GM19023 (cell line): ENCODE measurements around the gene FBXO28.

ENCODE experiments used
- ATAC-seq: cut with Tn5 transposase; IDR thresholded peaks from one replicate; pipeline ENCODE4 v1.9.1; 2021; ENCODE audit warnings: mild to moderate bottlenecking, moderate library complexity; ENCODE audit not compliant: unreplicated experiment

FBXO28 gene

DNA sequence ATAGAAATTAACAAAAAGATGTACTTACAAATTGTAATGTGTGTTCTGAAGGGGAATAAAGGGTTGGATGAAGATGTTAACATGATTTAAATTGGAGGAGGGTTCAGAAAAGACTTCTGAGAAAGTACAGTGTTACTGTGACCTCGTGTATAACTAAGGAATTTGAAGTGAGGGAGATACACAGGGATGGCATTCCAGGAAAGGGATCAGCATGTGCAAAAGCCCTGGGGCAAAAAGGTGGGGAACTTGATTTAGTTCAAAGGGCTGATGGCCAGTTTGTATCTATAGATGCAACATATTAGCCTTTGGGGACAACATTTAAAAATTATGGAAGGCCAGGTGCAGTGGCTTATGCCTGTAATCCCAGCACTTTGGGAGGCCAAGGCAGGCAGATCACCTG lies 35.8 kb downstream of the FBXO28 start:
- no peak for ATAC-seq

DNA sequence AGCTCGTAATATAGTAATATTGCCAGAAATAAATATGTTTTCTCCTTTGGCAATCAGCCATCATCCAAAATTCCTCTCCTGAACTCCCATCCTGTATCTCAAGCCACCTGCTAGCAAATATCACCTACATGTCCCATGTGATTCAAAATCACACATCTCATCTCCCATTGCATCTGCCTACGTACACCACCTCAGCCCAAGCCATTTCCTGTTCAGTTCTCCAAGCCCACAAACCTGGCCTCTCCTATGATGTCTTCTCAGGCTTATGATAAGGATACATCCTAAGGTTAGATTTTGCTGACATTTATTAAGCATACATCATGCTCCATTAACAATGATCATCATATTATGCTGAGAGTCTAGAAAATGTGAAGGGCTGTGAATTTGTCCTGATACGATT lies 37.2 kb downstream of the FBXO28 start:
- no peak for ATAC-seq

DNA sequence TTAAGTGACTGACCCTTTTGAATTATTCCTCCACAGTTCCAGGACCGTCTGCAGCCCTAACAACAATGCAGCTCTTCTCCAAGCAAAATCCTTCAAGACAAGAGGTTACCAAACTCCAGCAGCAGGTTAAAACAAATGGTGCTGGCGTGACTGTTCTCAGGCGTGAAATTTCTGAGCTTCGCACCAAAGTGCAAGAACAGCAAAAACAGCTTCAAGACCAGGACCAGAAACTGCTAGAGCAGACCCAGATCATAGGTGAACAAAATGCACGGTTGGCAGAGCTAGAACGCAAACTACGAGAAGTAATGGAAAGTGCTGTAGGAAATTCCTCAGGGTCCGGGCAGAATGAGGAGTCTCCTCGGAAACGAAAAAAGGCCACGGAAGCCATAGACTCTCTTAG lies 43.4 kb downstream of the FBXO28 start:
- no peak for ATAC-seq

DNA sequence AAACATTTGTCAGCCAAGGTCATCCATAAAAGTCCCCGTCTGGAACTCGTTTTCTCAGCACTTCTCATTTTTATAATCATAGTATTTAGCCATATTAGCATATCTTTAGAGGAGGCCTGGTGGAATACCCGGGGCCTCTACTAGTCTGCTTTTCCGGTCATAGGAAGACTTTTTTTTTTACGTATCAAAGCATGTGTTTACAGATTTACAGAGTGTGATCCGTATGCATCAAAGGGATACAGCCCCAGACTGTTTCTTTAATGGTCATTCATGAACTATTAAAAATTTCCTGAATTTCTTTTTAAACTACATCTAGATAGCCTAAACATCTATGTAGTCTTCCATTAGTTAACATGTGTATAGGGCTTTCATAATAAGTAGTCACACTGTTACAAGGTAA lies 45.6 kb downstream of the FBXO28 start:
- ATAC-seq, result no peak

DNA sequence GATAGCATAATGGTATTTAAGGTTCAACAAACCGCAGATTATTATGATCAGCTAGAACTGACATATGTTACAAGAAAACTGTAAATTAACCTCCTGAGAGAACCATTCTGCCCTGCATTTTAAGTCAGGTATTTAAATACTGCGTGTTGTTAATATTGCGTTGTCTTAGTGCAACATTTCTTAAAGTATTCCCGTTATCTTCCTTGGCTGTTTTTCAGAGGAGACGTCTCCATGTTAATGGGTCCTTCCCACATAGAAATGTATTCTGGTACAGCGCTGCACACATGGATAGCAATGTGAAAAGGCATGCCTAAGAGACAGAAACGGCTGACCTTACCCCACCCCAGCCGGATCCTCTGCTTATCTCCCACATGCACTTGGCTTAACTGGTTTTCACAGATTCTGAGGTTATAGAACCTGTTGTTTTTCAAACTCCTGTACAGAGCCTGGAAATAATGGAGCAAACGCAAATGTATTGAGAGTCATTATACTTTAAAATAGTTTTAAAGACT lies 46.3 kb downstream of the FBXO28 start:
- no peak for ATAC-seq

DNA sequence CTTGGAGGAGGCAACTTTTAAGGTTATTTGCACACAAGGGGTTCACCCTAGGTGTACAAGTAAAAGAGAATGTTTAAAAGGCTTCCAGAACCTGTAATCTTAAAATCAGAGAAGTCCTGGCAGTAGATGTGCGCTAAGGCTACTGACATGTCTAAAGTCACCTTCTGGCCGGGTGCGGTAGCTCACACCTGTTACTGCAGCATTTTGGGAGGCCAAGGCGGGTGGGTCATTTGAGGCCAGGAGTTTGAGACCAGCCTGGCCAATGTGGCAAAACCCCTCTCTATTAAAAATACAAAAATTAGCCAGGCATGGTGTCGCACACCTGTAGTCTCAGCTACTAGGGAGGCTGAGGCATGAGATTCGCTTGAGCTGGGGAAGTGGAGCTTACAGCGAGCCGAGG lies 48.9 kb downstream of the FBXO28 start:
- ATAC-seq, result no peak

DNA sequence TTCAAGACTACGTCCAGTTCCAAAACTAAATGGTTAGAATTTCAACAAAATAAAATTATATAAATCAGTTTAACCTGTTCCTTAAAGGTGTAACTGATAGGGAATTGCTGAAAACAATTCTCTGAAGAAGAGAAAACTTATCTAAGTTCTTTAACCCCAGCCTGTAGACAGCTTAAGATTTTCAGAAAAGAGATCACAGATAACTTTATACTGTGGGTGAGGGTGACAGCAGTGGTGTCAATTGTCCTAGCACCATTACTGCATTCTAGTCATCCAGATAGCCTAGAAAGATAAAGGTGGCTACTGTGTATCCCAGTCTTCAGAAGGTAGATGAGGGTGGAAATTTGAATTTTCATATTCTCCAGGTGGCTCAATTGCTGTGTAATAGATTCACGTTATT lies 49.4 kb downstream of the FBXO28 start:
- ATAC-seq, result no peak

DNA sequence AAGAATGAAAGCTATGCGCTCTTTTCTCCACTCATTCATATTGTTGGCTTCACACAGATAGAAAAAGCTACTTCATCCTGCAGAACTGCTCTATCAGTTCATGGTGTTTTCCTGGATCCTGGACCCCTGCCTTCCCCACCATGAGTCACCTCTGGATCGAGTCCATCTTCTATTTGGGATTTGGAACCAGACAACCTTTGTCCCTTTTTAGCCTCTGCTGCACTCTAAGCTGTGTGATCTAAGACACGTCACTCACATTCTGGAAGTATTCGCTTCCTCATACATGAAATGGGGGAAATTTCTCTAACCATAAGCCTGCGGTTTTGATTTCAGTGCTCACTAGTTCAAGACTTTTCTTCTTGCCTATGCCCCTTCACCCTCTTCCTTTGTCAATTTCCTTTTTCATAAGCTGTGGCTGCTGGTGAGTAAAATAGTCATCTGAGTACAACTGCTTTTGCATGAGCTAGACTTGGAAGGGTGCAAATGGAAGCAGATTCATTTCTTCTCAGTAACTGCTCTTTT lies 55.0 kb downstream of the FBXO28 start:
- ATAC-seq, result peak; percentile 91

DNA sequence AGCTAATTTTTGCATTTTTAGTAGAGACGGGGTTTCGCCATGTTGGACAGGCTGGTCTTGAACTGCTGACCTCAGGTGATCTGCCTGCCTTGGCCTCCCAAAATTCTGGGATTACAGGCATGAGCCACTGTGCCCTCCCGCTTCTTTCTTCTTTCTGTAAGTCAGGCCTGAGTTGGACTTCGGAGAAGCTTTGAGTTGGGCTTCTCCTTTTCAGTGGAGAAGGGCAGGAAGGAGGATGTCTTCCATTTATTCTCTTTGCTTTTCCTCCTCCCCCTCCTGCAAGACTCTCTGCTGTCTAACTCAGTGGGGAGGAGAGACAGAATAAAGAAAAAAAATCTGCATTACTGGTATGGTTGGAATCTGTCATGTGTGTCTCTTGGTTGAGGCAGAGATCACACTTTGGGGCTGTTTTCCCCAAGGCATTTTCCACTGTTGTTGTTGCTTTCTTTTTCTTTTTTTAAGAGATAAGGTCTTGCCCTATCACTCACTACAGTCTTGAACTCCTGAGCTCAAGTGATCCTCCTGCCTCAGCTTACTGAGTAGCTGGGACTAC lies 55.9 kb downstream of the FBXO28 start:
- no peak for ATAC-seq

DNA sequence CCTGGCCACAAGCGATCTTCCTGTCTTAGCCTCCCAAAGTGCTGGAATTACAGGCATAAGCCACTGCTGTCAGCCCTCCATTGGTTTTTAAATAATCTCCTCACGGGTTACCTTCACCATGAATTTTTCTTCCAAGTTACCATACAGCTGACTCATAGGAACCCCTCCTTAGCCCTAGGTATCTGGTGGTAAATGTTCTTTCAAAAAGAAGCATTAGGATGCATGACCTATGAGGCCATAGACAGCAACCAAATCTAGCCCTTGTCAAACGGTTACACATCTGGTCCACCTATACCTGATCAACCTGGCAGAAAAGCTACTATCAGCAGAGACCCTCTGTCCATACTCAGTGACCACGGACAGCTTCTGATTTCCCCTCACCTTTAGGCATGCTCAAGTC lies 56.4 kb downstream of the FBXO28 start:
- ATAC-seq, result no peak

DNA sequence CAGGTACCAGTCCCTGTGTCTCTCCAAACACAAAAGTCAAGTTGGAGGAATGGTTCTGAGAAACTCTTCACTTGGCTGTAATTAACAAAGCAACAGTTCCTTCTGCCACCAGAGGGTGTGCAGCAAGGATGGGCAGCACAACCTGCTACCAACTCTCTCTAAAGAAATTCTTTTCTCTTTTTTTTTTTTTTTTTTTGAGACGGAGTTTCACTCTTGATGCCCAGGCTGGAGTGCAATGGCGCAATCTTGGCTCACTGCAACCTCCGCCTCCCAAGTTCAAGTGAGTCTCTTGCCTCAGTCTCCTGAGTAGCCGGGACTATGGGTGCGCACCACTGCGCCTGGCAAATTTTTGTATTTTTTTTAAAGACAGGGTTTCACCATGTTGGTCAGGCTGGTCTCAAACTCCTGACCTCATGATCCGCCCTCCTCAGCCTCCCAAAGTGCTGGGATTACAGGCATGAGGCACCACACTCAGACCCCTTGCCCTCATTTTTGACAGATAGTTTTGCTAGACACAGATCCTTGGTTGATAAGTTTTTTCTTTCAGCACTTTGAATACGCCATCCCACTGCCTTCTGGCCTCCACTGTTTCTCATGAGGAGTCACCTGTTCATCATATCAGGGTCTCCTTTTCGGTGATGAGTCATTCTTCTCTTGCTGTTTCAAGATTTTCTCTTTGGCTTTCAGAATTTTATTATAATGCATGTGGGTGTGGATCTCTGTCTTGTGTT lies 57.0 kb downstream of the FBXO28 start:
- no peak for ATAC-seq

DNA sequence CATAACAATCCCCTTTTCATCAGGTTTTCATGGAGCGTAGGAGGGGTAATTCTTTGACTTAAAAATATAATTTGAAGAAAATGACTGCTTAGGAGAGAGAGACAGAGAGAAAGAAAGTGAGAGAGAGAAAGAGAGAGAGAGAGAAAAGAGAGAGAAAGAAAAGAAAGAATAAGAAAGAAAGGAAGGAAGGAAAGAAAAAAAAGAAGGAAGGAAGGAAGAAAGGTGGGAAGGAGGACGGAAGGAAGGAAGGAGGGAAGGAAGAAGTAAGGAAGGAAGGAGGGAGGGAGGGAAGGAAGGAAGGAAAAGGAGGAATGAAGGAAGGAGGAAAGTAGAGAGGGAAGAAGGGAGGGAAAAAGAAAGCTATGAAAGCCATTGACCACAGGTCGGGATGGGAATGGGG lies 58.3 kb downstream of the FBXO28 start:
- ATAC-seq, result no peak

DNA sequence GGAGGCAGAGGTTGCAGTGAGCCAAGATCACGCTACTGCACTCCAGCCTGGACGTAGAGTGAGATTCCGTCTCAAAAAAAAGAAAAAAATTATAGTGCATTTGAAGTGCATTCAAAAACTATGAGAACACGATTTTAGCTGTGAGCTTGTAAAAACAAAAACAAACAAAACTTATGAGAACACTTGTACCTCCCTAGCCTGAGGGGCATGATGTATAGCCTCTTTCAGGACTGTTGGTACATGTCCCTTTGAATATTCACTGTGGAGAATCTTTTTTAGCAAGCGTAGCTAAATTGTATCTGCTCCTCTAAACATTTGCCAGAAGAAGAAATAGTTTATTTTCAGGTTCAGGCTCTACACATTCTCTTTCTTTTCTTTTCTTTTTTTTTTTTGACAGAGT lies 59.6 kb downstream of the FBXO28 start:
- ATAC-seq, result no peak

DNA sequence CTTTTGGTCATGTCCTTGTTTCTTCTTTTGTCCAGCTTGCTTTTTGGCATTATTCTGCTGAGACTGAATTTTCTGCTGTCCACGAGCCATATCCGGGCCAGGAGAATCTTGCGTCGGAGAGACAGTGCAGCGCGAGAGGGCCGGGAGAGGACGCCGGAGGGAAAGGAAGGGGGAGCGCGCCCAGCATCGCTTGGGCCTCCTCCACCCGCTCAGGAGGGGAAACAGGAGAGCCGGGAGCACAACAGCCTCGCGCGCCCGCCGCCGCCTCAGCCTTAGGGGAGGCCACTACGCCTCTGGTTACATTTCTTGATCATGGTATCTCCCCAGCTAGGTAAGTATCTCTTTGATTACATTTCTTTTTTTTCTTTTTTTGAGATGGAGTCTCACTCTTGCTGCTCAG lies 61.7 kb downstream of the FBXO28 start:
- ATAC-seq, result no peak

DNA sequence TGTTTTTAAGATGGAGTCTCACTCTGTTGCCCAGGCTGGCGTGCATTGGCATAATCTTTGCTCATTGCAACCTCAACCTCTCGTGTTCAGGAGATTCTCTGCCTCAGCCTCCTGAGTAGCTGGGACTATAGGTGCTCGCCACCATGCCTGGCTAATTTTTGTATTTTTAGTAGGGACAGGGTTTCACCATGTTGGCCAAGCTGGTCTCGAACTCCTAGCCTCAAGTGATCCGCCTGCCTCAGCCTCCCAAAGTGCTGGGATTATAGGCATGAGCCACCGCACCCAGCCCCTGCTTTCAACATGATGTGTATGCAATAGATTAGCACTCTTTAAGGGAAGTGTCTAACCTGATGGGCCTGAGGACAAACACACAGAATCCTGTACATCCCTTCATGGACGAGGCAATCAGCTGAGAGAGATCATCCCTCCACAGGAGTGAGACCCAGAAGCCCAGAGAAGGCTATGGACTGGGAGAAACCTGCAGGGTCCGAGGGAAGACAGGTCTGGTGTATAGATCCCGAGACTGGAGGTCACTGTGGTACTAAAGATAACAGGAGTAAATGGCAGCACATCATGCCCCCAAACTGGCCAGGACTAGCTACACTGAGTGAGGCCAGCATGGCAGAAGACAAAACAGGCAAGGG lies 63.6 kb downstream of the FBXO28 start:
- ATAC-seq, result no peak

DNA sequence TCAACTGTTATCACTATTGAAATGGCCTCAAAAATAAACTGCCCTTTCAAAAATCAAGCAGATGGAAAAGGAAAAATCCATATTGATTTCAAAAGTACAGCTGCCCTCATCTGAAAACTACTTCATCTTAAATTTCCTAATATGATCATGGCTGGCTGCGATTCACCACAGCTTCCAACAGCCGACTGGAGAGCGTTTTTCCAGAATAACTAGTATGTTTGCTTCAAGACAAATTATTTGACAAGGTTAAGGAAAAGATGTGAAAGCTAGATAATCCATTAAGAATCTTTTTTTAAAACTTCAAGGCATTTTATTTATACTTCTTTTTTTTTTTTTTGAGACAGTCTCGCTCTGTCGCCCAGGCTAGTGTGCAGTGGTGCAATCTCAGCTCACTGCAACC lies 65.0 kb downstream of the FBXO28 start:
- ATAC-seq, result no peak

DNA sequence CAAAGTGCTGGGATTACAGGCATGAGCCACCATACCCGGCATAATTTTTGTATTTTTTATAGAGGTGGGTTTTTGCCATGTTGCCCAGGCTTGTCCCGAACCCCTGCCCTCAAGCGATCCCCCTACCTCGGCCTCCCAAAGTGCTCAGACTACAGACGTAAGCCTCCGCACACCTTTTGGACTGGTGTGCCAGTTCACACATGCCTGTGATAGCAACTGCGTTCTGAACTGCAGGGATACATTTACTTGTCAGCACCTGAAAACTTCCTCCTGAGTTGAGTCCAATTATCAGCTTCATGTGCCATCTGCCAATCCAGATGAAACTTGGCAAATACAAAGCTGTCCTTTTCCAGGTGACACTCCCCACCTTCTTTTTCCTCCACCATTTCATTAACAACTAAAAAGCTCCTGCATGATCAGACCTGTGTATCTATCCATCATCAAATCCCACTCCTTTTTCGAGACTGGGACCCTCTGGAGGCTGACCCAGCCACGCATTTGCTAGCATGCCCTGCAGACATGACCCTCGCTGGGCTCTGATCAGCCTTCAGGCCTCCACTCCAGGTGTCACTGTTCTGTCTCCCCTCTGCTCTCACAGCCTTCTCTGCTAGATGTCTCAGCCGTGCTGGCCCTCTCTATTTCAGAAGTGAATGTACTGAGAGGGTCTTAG lies 67.0 kb downstream of the FBXO28 start:
- ATAC-seq, result no peak

DNA sequence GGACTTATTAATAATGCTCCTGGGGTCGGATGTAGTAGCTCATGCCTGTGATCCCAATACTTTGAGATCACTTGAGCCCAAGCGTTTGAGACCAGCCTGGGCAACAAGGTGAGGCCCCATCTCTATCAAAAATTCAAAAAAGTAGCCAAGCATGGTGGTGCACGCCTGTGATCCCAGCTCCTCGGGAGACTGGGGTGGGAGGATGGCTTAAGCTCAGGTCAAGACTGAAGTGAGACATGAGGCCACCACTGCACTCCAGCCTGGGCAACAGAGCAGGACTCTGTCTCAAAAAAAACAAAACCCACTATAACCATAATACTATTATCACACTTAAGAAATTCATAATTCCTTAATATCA lies 67.5 kb downstream of the FBXO28 start:
- no peak for ATAC-seq

DNA sequence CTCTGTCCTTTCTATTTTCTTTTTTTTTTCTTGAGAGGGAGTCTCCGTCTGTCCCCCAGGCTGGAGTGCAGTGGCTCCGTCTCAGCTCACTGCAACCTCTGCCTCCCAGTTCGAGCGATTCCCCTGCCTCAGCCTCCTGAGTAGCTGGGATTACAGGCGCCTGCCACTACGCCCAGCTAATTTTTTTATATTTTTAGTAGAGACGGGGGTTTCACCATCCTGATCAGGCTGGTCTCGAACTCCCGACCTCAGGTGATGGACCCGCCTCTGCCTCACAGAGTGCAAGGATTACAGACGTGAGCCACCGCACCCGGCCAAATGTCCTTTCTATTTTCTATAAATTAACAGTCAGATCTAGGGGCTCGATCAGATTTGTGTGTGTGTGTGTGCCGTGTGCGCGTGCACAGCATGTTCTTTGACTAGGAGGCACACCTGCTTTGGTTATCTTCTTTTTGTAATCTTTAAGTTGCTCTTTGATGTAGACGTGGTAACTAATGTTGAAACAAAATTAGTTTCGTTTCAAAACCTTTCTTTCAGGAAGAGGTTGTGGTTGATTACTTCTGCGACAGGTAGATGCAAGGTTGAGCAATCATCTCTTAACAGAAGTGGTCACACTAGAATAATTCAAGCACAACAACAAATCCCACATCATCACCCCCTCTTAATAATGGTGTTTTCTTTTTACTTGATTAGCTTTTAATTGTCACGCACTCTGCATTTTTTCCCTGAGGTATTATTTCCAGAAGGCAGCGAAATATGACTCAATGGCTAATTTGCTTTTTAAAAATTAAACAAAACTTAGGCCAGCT lies 68.3 kb downstream of the FBXO28 start:
- ATAC-seq, result peak; percentile 24

DNA sequence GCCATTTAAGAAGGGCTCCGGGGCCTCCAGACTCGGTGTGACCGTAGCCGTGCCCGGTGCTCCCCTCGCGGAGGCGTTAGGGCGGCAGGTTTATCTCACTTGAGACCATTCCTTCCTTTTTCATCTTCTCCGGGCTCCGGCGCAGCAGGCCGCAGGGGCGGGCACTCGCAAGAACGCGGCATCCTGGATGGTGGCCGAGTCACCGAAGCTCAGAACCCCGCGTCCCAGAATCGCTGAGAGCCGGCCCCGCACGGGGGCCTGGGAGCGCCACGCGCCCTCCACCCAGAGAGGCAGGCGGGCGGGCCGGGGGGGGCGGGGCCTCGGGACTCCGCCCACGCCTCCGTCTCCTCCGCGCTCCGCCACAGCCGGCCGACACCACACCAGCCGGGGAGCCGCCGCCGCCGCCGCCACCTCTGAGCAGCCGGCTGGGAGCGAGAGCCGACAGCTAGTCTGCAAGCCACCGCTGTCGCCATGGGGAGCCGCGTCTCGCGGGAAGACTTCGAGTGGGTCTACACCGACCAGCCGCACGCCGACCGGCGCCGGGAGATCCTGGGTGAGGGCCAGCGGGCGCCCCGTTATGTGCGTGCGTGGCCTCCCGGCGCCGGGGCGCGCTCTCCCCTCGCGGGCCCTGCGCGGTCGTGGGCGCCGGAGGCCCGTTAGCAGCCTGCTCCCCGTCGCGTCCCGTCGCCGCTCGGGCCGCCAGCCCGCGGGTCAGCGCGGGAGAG lies 69.1 kb downstream of the FBXO28 start, which contains the start of gene DEGS1:
TSS of gene DEGS1 (plus strand) at position 375 of the 725 bp plus-strand sequence. CDS start at position 472, 97 bp downstream.
- peak; percentile 74 for ATAC-seq
